ENCODE results near the gene ZNF813.

Gene ZNF813

DNA sequence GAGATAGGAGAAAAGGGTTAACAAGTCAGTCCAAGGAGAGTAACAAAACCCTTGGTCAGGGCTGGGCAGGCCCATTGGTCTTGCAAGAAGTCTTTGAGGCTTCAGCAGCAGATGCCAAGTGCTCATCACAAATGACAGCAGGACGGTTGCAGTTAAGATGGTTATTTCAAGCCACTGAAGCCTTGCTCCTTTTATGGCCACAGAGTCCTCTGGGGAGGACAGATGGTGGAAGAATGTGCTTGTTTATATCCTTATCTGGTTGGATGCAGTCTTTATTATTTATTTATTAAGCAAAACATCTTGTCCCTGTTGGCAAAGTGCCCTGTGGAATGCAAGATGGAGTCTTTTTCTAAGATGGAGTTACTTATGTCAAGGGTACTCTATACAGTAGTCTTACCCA is 51.2 kb downstream of the ZNF813 start:
- no peak for DNase-seq (ENCODE audit: low read depth, low spot score)

DNA sequence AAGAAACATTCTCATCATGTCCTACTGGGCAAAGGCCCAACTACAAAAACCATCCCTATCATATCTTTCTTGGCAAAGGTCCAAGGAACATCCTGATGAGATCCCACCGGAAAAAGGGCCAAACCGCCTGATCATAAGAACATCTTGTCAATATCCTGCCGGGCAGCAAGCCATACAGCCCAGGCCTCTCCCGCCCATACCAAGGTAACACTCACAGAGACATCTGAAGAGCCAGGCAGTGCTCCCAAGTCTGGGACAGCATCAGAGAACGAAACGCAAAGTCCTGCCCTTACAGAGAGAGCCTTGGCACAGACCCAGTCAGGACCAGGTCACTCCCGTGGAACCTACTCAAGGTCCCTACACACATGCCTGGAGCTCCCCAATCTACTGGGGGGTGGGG is 51.9 kb downstream of the ZNF813 start:
- H3K27ac ChIP-seq: no peak overlapping the region
- DNase-seq (ENCODE audit: low read depth, low spot score): no peak

More for the DNA sequence above, 51.2 kb downstream of the ZNF813 start:
- no peak overlapping the region for H3K27ac ChIP-seq

DNA sequence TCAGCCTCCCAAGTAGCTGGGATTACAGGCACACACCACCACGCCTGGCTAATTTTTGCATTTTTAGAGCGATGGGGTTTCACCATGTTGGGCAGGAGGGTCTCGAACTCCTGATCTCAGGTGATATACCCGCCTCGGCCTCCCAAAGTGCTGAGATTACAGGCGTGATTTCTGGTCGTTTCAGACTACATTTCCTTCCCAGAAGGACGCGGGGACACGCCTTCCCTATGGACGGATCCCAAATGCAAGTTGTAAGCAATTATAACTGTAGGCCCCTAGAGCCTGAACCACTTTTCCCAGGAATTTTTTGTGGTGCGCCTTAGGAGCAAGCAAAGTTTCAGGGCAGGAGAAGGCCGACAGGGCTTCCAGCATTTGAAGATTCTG is 52.6 kb downstream of the ZNF813 start:
- peak overlapping the region; percentile 48 for H3K27ac ChIP-seq

DNA sequence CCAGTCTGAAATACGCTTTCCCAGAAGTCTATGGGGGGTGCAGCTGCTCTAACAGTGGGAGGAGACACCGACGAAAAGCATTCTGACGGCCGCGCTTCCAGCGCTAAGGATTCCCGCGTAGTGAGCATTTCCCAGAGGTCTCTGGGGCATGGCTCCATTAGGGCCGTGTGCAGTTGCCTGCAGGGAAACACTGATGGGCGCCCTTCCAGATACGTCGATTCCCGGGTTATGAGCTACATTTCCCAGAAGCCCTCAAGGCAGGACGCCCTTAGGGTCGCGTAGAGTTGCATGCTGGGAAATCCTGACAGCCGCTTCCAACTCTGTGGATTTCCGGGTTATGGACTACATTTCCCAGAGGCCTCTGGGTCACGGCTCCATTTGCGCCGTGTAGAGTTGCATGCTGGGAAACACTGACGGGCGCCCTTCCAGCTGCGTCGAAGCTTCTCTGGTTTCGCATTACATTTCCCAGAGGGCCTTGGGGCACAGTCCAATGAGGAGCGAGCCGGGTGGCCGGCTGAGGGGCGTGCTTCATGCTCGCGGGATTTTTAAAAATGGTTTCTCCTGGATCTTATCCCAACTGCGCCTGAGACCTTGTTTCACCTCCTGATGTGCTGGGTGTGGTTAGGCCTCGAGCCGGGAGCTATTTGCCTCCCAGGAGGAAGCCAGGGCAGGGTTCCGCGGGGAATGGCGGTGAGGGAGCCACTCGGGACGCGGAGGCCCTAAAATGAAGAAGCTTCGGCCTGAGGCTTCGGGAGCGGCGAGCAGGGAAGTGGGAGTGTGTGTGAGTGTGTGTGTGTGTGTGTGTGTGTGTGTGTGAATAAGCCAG is 53.2 kb downstream of the ZNF813 start:
- peak overlapping the region; percentile 48 for H3K27ac ChIP-seq
- peak; percentile 81 for DNase-seq (ENCODE audit: low read depth, low spot score)

More for the DNA sequence above, 52.6 kb downstream of the ZNF813 start:
- DNase-seq (ENCODE audit: low read depth, low spot score): no peak

DNA sequence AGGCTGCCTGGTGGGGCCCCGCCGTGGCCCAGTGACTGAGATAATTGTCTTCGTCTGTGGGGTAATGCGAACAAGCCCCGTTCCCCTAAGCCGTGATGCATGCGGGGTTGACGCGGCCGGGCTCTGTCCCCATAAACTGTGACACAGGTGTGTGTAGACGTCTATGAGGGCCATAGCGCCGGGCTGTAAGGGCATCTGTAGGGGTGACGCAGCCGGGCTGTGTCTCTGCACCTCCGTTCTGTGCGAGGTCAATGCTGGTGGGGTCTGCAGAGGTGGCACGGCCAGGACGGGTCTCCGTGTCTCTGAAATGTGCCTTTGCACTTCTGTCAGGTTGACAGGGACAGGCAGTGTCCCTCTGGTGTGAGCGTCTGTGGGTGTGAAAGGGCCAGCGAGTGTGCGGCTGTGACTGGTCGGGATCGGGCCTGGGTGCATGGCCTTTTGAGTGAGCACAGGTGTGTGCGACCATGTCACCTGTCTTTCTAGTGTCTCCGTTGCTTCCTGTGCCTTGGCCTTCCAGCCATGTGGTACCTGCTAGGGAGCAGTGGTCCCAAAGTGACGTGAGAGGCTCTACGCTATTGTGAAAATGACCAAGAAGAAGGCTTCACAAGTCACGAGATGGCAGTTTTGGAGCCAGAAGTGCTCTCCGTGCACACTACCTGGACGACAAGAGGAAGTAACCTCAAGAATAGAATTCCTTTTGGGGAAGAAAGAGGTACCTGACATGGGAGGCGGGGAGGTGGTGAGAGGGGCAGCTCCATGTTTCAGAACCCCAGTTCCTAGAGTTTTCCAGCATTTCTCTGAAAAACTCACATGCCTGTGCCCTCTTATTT is 54.1 kb downstream of the ZNF813 start:
- no peak for DNase-seq (ENCODE audit: low read depth, low spot score)
- H3K27ac ChIP-seq: no peak overlapping the region

DNA sequence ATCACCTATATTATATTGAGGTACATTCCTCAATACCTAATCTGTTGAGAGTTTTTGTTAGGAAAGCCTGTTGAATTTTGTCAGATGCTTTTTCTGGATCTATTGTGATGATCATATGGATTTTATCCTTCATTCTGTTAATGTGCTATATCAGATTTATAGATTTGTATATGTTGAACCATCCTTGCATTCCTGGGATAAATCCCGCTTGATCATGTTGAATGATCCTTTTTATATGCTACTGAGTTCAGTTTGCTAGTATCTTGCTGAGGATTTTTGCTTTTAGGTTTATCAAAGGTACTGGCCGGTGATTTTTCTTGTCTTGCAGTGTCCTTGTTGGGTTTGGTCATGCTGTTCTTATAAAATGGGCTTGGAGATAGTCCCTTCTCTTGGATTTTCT is 58.4 kb downstream of the ZNF813 start:
- H3K27ac ChIP-seq: no peak overlapping the region
- DNase-seq (ENCODE audit: low read depth, low spot score): no peak

DNA sequence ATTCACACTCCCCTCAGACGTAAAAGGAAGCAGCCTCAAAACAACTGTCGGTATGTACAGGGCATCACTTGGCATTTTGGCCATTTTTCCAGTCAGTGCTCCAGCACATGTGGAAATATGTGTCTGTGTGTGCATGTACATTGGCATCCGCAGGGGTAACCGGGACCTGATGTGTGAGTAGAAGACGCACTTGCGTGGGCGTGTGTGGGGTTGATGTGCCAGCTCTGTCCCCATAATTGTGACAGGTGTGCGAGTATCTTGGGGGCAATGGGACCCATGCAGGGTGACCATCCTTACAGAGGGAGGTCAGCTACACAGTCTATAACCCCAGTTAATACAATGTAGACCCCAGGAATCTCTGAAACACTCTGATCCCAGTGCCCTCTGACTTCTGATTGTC is 63.1 kb downstream of the ZNF813 start:
- no peak for DNase-seq (ENCODE audit: low read depth, low spot score)
- no peak overlapping the region for H3K27ac ChIP-seq

DNA sequence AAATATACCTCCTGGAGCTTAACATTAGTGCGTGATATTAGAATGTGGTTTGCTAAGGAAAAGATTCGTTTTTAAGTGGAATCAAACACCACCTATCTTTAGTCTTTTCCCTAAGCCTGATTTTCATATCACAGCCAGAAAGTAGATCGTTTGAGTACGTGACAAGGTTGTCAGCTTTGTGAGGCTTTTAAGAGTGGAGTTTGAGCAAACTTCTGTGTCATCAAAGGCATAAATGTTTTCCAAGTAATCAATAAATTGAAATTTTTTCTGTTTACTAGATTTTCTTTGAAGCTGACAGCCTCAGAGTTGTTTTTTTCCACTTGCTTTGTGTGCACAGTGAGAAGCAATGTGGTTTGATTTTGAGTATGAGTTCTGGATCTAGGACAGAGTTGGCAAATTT is 63.9 kb downstream of the ZNF813 start:
- no peak overlapping the region for H3K27ac ChIP-seq
- no peak for DNase-seq (ENCODE audit: low read depth, low spot score)

DNA sequence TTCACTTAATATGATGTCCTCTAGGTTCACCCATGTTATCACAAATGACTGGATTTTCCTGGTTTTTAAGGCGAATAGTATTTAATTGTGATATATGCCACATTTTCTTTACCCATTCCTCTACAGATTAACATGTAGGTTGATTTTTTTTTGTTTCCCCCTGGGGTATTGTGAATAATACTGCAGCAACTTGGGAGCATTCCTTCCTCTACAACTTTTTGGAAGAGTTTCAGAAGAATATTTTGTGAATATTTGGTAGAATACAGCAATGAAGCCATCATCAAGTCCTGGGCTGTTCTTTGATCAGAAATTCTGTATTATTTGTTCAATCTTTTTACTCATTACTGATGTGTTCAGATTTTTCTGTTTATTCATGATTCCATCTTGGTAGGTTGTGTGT is 64.8 kb downstream of the ZNF813 start:
- DNase-seq (ENCODE audit: low read depth, low spot score): no peak
- no peak overlapping the region for H3K27ac ChIP-seq

DNA sequence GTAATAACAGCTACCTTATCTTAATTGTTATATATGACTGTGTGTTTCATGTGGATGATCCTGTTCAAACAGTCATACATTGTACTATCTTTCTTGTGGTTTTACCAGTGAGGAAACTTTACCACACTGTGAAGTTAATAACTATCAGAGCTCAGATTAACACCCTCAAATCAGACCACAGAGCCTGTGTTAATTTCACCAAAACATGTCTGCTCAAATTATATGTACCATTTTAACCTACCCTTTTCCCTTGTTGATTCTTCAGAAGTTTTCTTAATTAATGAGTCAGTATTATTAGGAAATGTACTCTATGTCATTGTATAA is 68.7 kb downstream of the ZNF813 start:
- no peak for DNase-seq (ENCODE audit: low read depth, low spot score)
- no peak overlapping the region for H3K27ac ChIP-seq

DNA sequence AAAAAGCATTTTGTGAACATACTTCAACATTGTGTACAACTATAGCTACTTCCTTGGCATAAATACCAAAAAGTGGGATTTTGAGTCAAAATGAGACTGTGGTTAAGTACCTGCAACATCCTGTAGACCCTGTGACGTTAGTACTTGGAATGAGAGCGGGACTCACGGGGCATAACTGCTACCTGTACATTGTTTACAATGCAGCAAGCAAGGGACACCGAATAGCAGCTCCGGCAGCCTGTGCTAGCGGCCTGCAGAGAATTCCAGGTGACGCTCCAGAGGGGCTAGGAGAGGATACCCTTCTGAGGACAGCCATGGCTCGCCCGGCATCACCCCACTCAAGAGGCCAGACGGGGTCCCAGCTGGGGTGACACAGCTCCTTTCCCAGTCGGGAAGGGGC is 69.6 kb downstream of the ZNF813 start:
- DNase-seq (ENCODE audit: low read depth, low spot score): no peak
- no peak overlapping the region for H3K27ac ChIP-seq

DNA sequence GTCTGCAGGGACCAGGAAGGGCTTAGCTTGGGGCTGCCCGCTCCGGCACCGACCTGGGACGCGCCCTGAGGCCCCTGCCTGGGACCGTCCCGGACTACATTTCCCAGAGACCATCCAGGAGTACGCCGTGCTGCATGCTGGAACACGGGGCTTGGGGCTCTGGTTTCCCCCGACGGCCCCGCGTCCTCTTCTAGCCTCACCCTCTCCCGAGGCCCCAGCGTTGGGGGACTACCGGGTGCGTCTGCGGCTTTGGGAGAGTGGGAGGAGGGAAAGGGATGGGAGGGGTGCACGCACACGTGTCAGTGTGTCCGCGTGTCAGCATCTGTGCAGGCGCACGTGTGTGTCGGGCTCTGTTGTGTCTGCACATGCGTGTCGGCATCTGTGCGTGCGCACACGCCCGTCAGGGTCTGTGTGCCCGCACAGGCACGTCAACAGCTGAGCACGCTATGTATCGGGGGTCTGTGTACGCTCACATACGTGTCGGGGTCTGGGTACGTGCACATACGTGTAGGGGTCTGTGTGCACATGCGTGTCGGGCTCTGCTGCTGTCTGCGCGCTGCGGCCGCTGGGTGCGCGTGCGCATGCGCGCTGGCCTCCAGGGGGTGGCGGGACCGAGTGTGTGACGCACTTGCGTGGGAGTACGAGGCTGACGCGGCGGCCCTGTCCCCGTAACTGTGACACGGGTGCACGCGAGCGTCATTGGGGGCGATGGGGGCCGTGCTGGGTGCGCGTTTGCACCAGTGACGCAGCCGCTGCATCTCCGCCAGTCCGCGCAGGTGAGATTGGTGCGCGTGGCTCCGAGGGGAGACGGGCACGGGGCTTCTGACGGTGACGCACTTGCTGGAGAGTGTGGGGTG is 70.2 kb downstream of the ZNF813 start, which contains the start of gene ZNF331:
ZNF331 (plus strand) TSS at position 625 of the 857 bp plus-strand sequence. CDS start 31,232 bp downstream, outside the sequence.
- H3K27ac ChIP-seq: no peak within 1 kb of the TSS

DNA sequence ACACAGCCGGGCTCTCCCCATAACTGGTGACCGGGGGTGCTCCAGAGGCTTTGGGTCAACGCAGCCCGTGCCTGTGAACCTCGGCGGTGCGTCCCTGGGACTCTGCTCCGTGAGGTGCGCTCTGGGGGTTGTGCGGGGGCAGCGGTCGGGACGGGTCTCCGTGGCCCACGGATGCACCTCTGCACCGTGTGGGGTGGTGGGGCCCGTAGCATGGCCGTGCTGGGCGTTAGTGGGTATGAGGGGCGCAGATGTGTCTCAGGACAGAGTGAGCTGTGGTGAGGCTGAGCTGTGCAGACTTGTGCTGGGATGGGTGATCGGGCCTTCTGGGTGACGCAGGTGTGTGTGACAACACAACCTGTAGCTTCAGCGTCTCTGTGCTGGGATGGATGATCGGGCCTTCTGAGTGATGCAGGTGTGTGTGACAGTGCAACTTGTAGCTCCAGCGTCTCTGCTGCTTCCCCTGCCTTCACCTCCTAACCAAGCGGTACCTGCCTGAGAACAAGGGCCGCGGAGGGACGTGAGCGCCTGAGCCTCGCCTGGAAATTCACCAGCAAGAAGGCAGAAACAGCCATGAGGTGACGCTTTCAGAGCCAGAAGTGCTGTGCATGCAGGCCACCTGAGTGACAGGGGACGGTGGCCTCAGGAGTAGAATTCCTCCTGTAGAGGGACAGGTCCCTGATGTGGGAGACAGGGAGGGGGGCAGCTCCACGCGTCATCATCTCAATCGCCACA is 71.0 kb downstream of the ZNF813 start:
- DNase-seq (ENCODE audit: low read depth, low spot score): no peak
- H3K27ac ChIP-seq: no peak overlapping the region

More for the DNA sequence above, 70.2 kb downstream of the ZNF813 start, which contains the start of gene ZNF331:
- no peak for DNase-seq (ENCODE audit: low read depth, low spot score)

DNA sequence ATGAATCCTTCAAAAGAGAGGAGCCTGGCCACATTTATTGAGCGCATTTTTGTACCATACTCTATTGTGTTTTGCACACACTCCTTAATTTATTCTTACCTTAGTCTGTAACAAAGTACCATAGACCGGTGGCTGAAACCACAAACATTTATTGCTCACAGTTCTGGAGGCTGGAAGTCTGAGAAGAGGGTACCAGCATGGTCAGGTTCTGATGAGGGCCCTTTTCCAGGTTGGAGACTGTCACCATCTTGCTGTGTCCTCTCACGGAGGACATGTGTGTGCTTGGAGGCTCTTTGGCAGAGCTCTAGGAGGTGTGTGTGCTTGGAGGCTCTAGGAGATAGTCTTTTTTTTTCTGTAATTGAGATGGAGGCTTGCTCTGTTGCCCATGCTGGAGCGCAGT is 72.6 kb downstream of the ZNF813 start:
- H3K27ac ChIP-seq: no peak overlapping the region
- no peak for DNase-seq (ENCODE audit: low read depth, low spot score)

DNA sequence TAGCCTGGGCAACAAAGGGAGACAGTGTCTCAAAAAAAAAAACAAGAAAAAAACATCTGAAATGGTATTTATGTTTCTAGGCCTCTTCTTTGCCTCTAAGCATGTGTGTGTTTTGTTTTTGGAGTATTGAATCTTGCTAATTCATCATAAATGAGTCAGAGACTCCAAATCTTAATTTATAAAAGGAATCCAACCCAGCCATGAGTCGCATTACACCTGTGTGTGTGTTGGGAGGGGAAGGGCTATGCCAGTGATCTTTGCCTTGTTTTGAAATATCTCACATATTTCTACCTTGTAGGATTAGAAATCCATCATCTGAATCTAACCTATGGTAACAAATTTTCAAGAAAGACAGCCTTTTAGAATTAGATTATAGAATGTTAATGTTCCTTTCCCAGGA is 74.4 kb downstream of the ZNF813 start:
- peak overlapping the region; percentile 32 for H3K27ac ChIP-seq
- DNase-seq (ENCODE audit: low read depth, low spot score): no peak

DNA sequence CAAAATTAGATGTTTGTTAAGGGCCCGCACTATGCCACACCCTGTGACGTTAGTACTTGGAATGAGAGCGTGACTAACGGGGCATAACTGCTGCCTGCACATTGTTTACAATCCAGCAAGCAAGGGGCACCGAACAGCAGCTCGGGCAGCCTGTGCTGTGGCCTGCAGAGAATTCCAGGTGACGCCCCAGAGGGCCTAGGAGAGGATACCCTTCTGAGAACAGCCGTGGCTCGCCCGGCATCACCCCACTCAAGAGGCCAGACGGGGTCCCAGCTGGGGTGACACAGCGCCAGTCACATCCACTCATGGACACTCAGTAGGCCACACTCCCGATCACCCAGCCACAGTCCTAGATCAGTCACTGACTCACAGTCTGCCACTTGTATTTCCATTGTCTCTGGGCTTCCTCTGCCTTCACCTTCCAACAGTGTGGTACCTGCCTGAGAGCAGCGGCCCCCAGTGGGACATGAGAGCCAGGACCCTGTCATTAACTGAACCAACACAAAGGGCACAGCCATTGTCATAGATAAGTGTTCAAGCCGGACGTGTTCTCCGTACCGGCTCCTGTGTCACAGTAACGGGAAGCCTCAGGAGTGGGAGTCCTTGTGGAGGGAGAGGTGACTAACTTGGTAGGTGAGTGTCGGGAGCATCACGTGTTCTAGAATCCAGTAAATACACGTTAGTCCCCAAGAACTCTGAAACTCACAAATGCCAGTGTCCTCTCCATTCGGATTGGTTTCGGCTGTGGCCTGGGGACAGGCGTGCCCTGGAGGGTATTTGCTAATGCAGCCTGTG is 77.9 kb downstream of the ZNF813 start:
- peak overlapping the region; percentile 82 for H3K27ac ChIP-seq
- peak; percentile 33 for DNase-seq (ENCODE audit: low read depth, low spot score)
